GM12864 (cell line): Measurements from ENCODE around the gene SEMA5A.

Experiments
- DNase-seq: peaks from one replicate; pipeline ENCODE4 v3.0.0-alpha.2; 2011; ENCODE audit warnings: low read depth
- H3K4me3 ChIP-seq: 2 replicates; pipeline ENCODE4 v1.5.1; 2011; ENCODE audit warnings: mild to moderate bottlenecking, low read depth, low read length, control low read depth
- CTCF ChIP-seq: IDR thresholded peaks from 2 replicates; pipeline ENCODE4 v1.5.1; 2011; ENCODE audit warnings: low read depth, mild to moderate bottlenecking, moderate library complexity, low read length, control low read depth, inconsistent platforms; ENCODE audit errors: missing control alignments

SEMA5A gene

GRCh38 chr5:9467199-9468059, 78.4 kb downstream of the SEMA5A start:
- H3K4me3 ChIP-seq, result no peak overlapping the region
- no peak for TF ChIP-seq CTCF
- DNase-seq, result no peak

GRCh38 chr5:9466697-9467096, 79.2 kb downstream of the SEMA5A start:
- DNase-seq, result no peak
- TF ChIP-seq CTCF, result no peak

GRCh38 chr5:9464478-9464877, 81.4 kb downstream of the SEMA5A start:
- no peak overlapping the region for H3K4me3 ChIP-seq
- no peak for TF ChIP-seq CTCF
- DNase-seq, result no peak

More at GRCh38 chr5:9466697-9467096, 79.2 kb downstream of the SEMA5A start:
- H3K4me3 ChIP-seq, result no peak overlapping the region

- H3K4me3 ChIP-seq, result no peak overlapping the region
- no peak for TF ChIP-seq CTCF
- DNase-seq, result no peak
Observed at GRCh38 chr5:9462109-9462508, 83.8 kb downstream of the SEMA5A start.

GRCh38 chr5:9460885-9461645, 84.8 kb downstream of the SEMA5A start:
- no peak for DNase-seq
- H3K4me3 ChIP-seq, result no peak overlapping the region
- no peak for TF ChIP-seq CTCF

- no peak for TF ChIP-seq CTCF
- DNase-seq, result no peak
Observed at GRCh38 chr5:9456435-9457042, 89.3 kb downstream of the SEMA5A start.

More at GRCh38 chr5:9456435-9457042, 89.3 kb downstream of the SEMA5A start:
- no peak overlapping the region for H3K4me3 ChIP-seq
